GM23338 (cell line): ENCODE measurements around the gene APBA2. TPM values are rescaled to one million over a fixed set of nuclear protein-coding genes. Genes with fewer than 3 reads are reported as not detected.

ENCODE experiments used
- ATAC-seq: fragments of 200-7000 bp; cut with Tn5 transposase; 3 replicates; pipeline ENCODE4 v1.9.1; 2020
- DNase-seq: peaks from one replicate; pipeline ENCODE4 v3.0.0-alpha.2; 2015; ENCODE audit warnings: low spot score
- H2AFZ ChIP-seq: fragments of 200-600 bp; sonication (generic); 2 replicates; pipeline ENCODE4 v1.8.0; 2016; ENCODE audit warnings: antibody characterized with exemption, mild to moderate bottlenecking, moderate library complexity
- H3F3A ChIP-seq: fragments of 200-600 bp; sonication (generic); replicated peaks from 2 replicates; pipeline ENCODE4 v1.8.0; 2017; ENCODE audit warnings: antibody characterized with exemption, mixed run types, low read depth
- H3K27ac ChIP-seq: fragments of 200-600 bp; sonication (generic); 2 replicates; pipeline ENCODE4 v1.6.1; 2016; ENCODE audit warnings: low read depth
- H3K27me3 ChIP-seq: fragments of 200-600 bp; sonication (generic); 2 replicates; pipeline ENCODE4 v1.8.0; 2016; ENCODE audit warnings: mild to moderate bottlenecking, mixed run types, moderate library complexity; ENCODE audit not compliant: insufficient read depth
- H3K36me3 ChIP-seq: fragments of 200-600 bp; sonication (generic); 2 replicates; pipeline ENCODE4 v1.8.0; 2016; ENCODE audit warnings: mild to moderate bottlenecking; ENCODE audit not compliant: insufficient read depth
- H3K4me1 ChIP-seq: fragments of 200-600 bp; sonication (generic); 2 replicates; pipeline ENCODE4 v1.8.0; 2016; ENCODE audit warnings: mild to moderate bottlenecking, moderate library complexity; ENCODE audit not compliant: insufficient read depth
- H3K4me2 ChIP-seq: fragments of 200-600 bp; sonication (generic); 2 replicates; pipeline ENCODE4 v1.7.1; 2017; ENCODE audit warnings: mixed run types
- H3K4me3 ChIP-seq: fragments of 200-600 bp; sonication (generic); 2 replicates; pipeline ENCODE4 v1.6.1; 2016; ENCODE audit warnings: mixed run types
- H3K79me2 ChIP-seq: fragments of 200-600 bp; sonication (generic); replicated peaks from 2 replicates; pipeline ENCODE4 v1.8.0; 2017; ENCODE audit warnings: mild to moderate bottlenecking; ENCODE audit not compliant: insufficient read depth
- H3K9me2 ChIP-seq: fragments of 200-600 bp; sonication (generic); 2 replicates; pipeline ENCODE4 v1.8.0; 2017; ENCODE audit not compliant: insufficient read depth
- H4K20me1 ChIP-seq: fragments of 200-600 bp; sonication (generic); replicated peaks from 2 replicates; pipeline ENCODE4 v1.8.0; 2017; ENCODE audit warnings: mild to moderate bottlenecking; ENCODE audit not compliant: insufficient read depth
- H3K27ac Mint-ChIP-seq: 2 replicates; pipeline ENCODE4 v1.8.0; 2020; ENCODE audit warnings: inconsistent platforms, mild to moderate bottlenecking, moderate library complexity, mixed read lengths
- H3K27me3 Mint-ChIP-seq: 3 replicates; pipeline ENCODE4 v1.8.0; 2022; ENCODE audit warnings: low read depth, mild to moderate bottlenecking, moderate library complexity, mixed read lengths, inconsistent platforms; ENCODE audit not compliant: insufficient read depth, poor library complexity
- H3K36me3 Mint-ChIP-seq: 3 replicates; pipeline ENCODE4 v1.8.0; 2021; ENCODE audit warnings: low read depth, mild to moderate bottlenecking, inconsistent platforms, moderate library complexity, mixed read lengths
- H3K4me1 Mint-ChIP-seq: 3 replicates; pipeline ENCODE4 v1.8.0; 2020; ENCODE audit warnings: mild to moderate bottlenecking, inconsistent platforms, mixed read lengths
- H3K4me3 Mint-ChIP-seq: 3 replicates; pipeline ENCODE4 v1.8.0; 2021; ENCODE audit warnings: moderate library complexity, mild to moderate bottlenecking, inconsistent platforms, mixed read lengths
- H3K9me3 Mint-ChIP-seq: 3 replicates; pipeline ENCODE4 v1.8.0; 2020; ENCODE audit warnings: moderate library complexity, mild to moderate bottlenecking, inconsistent platforms, mixed read lengths
- CREB1 ChIP-seq: fragments of 250-450 bp; sonication (Bioruptor Pico); IDR thresholded peaks from 2 replicates; pipeline ENCODE4 v1.5.0; 2020; ENCODE audit warnings: low read depth, mild to moderate bottlenecking, moderate library complexity
- CTCF ChIP-seq, 2 experiments: fragments of 200-600 bp in 1 of 2; sonication (generic) in 1 of 2; conservative IDR thresholded peaks; 2 replicates each; pipeline versions ENCODE4 v1.5.1 to v1.6.1; 2016 to 2017; ENCODE audit warnings: antibody characterized with exemption in 2 of 2, low read depth in 2 of 2, mild to moderate bottlenecking in 2 of 2, moderate library complexity in 1 of 2
- ETS1 ChIP-seq: IDR thresholded peaks from 2 replicates; pipeline ENCODE4 v1.6.1; 2016; ENCODE audit warnings: antibody characterized with exemption
- EZH2 ChIP-seq: fragments of 200-600 bp; sonication (generic); IDR thresholded peaks from one replicate; pipeline ENCODE4 v1.8.0; 2017; ENCODE audit warnings: antibody characterized with exemption, mild to moderate bottlenecking, low read depth; ENCODE audit not compliant: unreplicated experiment
- EZH2phosphoT487 ChIP-seq: fragments of 200-600 bp; sonication (generic); IDR thresholded peaks from one replicate; pipeline ENCODE4 v1.8.1; 2018; ENCODE audit warnings: antibody characterized with exemption; ENCODE audit not compliant: unreplicated experiment
- JUNB ChIP-seq: IDR thresholded peaks from one replicate; pipeline ENCODE4 v1.6.1; 2016; ENCODE audit warnings: antibody characterized with exemption; ENCODE audit not compliant: unreplicated experiment
- NANOG ChIP-seq: IDR thresholded peaks from 2 replicates; pipeline ENCODE4 v1.6.1; 2016; ENCODE audit warnings: antibody characterized with exemption, borderline replicate concordance
- POLR2AphosphoS5 ChIP-seq: IDR thresholded peaks from 2 replicates; pipeline ENCODE4 v1.6.1; 2016; ENCODE audit warnings: antibody characterized with exemption, low read depth
- REST ChIP-seq: IDR thresholded peaks from one replicate; pipeline ENCODE4 v1.6.1; 2018; ENCODE audit warnings: antibody characterized with exemption; ENCODE audit not compliant: unreplicated experiment
- STAT1 ChIP-seq: IDR thresholded peaks from one replicate; pipeline ENCODE4 v1.6.1; 2016; ENCODE audit warnings: antibody characterized with exemption; ENCODE audit not compliant: unreplicated experiment
- ZNF114 ChIP-seq: fragments of 250-450 bp; sonication (Bioruptor Pico); IDR thresholded peaks from 2 replicates; pipeline ENCODE4 v1.5.0; 2020; ENCODE audit warnings: mild to moderate bottlenecking, moderate library complexity
- ZNF331 ChIP-seq: fragments of 250-450 bp; sonication (Bioruptor Pico); IDR thresholded peaks from 2 replicates; pipeline ENCODE4 v1.5.0; 2020; ENCODE audit warnings: low read depth, mild to moderate bottlenecking, moderate library complexity
- ZNF462 ChIP-seq: fragments of 250-450 bp; sonication (Bioruptor Pico); IDR thresholded peaks from 2 replicates; pipeline ENCODE4 v1.5.0; 2020; ENCODE audit warnings: mild to moderate bottlenecking, moderate library complexity
- polyA plus RNA-seq: library from polyadenylated mRNA; unstranded; fragments of >200 nt; fragmentation: Nextera tagmentation; extraction: Ambion mirVana; gene quantifications from 2 replicates; pipeline ENCODE4 v1.2.1, GENCODE V29; 2016
- total RNA-seq: library from RNA; depleted of rRNA; stranded (reverse); fragments of >200 nt; shearing (Covaris generic); gene quantifications from 2 replicates; pipeline ENCODE4 v1.2.3, GENCODE V29; 2014

APBA2 gene
- total and polyA plus RNA-seq, 2 experiments from 2014 or later: 5.9 to 24.7 TPM

GRCh38 chr15:28923726-28924280, 38.0 kb downstream of the APBA2 start:
- Histone ChIP-seq H3K36me3 (no peaks in the 10 kb centered on the region), H4K20me1 (no peaks in the 10 kb centered on the region), H3K4me2 (no peak overlapping the region), H2AFZ (no peak overlapping the region), H3K27ac (no peak overlapping the region), H3K27me3 (no peaks in the 10 kb centered on the region), H3K4me1 (no peaks in the 10 kb centered on the region; the same call in 1 of the 2 replicates), H3K79me2 (no peaks in the 10 kb centered on the region), H3K4me3 (no peak overlapping the region), H3F3A (no peaks in the 10 kb centered on the region), H3K9me2 (no peaks in the 10 kb centered on the region)
- no peak for TF ChIP-seq REST
- no peak for TF ChIP-seq ETS1
- no peak for TF ChIP-seq EZH2
- TF ChIP-seq CTCF (conservative IDR thresholded peaks at IDR 0.05; ENCODE audit: low read depth in 2 of 2): no peak
- no peak for TF ChIP-seq ZNF331 (CRISPR knock-in tag)
- no peak for TF ChIP-seq JUNB
- no peak for TF ChIP-seq ZNF462 (CRISPR knock-in tag)
- TF ChIP-seq NANOG: no peak
- TF ChIP-seq CREB1 (CRISPR knock-in tag): no peak
- TF ChIP-seq STAT1: no peak
- no peak for TF ChIP-seq ZNF114
- TF ChIP-seq EZH2phosphoT487: no peak
- no peak for TF ChIP-seq POLR2AphosphoS5
- Mint-ChIP-seq H3K9me3 (no peaks in the 10 kb centered on the region; the same call in 2 of the 3 replicates), H3K4me3 (no peak overlapping the region), H3K27me3 (peaks cover 5% of the 10 kb centered on the region), H3K4me1 (peaks cover 7% of the 10 kb centered on the region), H3K27ac (no peak overlapping the region), H3K36me3 (peaks cover 5% of the 10 kb centered on the region)
- DNase-seq (no peak), ATAC-seq (no peak)
